NCI-H1092 (cell line): ENCODE measurements around the gene WSB2.
A peak's percentile ranks its signal among the peaks of the same experiment; 100 is the strongest.

Source experiments
- DNase-seq: peaks from one replicate; lab custom pipeline; 2025; lab: John Stamatoyannopoulos, UW

Gene WSB2

DNA sequence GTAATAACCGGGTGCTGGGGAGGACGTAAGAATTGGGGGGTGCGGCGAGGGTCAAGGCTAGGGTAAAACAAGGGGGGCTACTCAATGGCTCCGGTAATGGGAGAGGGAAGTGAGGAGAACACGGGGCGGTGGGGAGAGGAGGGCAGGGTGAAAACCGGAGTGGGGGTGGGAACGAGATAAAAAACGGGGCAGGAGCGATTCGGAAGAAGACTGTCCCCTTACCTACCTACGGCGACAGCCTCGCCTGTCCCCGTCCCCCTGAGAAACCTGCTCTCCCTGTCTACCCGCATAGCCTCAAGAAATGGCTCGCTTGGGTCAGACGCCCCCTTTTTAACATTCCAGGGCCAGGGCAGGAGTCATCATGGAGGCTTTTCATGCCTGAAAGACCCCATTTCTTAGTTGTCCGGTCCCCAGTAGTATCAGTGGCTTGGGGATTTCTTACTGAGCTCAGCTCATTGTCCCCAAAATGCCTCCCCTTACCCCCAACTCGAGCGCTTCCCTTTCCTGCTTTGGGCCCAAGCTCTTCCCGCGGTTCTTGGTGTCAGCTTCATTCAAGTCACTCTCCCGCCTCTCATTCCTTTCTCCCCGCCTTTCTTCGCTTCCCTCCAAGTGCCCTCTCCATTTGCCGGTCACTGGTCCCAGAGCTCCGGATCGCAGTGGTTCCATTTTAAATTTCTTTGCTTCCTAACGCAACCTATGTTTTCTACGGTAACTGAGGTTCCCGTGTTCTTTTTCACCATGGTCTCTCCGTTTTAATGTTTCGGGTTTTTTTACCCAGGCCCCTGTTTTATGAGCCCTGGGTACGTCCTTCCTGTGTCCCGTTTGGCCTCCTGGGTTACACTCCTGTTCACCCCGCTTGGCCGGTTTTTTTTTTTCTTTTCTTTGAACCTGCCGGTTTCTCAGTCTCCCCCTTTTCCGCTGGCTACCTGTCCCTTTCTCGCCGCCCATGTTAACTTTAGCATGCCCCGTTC lies 1.2 kb upstream of the WSB2 start:
- no peak for DNase-seq

DNA sequence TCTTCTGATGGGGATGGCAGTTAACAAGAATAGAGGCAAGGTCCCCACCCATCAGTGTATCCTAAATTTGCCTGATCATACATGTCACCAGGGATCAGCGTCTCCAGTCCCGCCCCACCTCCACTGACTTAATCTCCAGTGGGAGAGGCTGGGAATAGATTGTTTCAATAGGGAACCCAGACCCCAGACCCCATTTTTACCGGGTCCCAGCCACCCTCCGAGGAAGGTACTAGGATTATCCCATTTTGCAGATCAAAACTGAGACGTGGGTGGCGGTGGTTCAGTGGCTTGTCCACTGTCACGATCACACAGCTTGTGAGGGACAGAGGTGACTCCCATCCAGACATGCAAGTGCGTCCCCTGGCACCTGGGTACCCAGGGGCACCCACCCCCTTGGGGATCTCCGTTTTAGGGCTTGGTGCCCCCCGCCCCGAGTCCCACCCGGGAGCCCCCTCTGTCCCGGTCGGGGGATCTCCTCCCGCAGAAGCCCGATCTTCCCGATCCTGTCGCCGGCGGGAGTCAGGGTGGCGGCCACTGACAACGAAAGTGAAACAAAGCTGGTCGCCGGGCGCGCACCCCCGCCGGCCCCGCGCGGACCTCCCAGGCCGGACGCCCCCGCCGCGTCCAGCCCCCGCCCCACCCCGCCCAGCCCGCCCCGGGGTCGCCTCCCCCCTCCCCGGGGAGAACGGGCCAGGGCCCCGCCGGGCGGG lies 523 bp downstream of the WSB2 start:
- no peak for DNase-seq

DNA sequence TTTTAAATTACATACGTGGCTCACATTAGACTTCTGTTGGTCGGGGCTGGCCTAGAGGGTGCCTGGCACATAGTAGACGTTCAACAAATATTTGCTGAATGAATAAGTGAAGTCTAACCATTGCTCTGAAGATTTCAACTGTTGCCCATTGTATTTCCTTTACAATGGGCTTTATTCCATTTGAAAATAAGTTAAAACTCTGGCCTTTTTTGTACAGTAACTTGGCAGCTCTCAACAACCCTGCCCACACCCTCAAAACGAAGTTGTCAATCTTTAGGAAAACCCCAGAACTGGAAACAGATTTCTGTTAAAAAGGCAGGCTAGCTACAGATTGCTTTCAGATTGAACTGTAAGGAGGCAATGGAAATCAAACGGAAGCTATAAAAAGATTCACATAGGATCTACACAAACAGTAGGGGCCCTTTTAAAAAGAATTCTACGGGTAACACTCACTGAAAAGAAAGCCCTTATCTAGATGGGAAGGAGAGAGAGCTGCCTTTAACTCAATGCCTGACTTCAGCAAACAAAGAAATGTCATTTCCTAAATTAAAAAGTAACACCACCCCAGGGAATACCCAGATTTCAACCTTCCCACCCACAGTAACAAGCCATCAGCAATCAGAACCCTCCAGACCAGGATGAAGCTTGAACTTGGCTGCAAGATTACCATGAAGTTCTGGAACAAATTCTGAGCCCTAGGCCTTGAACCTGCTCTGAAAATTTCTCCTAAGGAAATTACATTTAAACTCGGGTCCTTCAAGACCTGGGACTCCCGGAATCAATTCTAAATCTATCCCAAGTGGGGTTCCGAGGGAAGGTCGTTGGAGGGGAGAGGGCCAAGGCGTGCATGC lies 1.4 kb downstream of the WSB2 start:
- no peak for DNase-seq

- no peak for DNase-seq
Measured at GRCh38 chr12:118058881-118059280, 2.1 kb downstream of the WSB2 start.

DNA sequence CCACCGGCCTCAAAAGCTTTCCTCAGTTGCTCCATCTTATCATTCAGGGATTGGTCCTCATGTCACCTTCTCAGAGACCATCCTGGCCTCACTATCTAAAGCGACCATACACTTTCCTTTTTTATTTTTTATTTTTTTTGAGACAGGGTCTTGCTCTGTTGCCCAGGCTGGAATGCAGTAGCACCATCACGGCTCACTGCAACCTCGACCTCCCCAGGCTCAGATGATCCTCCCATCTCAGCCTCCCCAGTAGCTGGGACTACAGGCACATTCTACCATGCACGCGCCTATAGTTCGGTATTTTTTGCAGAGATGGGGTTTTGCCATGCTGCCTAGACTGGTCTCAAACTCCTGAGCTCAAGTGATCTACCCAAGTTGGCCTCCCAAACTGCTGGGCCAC lies 2.8 kb downstream of the WSB2 start:
- no peak for DNase-seq

GRCh38 chr12:118055865-118056773 lies 4.9 kb downstream of the WSB2 start:
- DNase-seq: peak; percentile 12

- no peak for DNase-seq
Measured at GRCh38 chr12:118055144-118055557, 5.8 kb downstream of the WSB2 start.

DNA sequence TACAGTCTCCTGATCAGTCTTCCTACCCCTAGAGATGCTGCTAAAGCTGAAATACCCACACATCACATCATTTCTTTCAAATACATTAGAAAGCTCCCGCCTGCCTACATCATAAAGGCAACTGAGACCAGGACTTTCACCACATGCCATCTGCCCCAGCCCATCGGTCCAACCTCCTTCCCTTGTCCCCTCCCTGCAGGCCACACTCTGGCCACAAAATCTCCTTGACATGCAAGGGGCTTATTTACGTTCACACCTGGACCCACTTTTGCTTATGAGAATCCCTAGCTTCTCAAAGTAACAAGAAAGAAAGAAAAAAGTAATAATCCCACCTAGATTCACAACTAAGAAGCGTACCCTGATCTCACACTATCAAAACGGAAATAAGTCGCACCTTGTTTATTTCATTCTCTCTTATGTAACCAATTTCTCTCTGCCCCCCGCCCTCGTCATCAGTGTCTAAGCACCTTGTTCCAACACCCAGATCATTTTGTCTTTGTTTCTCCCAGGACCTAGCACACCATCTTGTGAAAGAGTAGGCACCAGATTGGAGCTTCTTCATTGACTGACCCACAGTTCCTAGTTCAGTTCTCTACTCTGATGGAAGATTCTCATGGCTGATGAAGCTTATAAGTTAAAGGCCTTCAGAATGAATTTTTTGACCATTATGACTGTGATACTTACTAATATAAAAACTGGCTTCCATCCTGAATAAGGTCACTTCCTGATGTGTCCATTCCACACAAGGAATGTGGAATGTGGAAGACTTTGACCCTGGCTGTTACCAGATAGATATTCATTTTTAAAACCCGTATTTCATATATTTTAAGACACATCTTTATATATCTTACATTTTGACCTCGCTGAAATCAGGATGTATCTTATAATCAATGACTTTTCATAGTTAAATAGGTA lies 7.7 kb downstream of the WSB2 start:
- no peak for DNase-seq

DNA sequence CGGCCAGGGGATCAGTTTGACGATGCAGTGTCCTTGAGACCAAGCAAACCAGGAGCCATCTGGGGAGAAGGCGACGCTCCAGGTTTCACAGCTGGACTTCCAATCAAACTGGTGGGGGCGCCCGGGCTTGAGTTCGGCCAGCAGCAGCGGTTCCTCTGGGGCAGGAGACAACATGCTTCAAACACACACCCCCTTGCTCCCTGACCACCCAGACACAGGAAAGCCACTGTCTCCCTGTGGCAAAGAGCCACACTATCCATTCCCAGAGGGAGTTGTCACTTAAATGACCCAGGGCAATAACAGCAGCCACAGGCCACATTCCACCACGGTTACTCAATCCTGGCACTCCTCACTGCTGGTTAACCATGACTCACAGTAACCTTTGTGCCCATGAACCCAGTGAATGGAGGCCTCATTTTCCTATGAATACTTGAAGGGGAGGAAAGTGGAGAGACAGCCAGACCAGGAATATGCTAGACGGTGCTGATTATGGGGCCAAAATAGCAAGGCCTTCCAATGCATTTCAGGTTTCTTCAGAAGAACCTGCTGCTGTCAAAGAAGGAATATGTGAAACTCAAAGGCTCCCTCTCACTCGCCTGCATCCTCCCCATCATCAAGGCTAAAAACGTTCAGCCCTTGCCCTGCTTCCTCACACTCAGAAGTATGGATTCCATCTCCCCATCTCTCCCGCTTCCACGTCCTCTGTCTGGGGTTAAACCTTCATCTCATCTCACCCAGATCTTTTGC lies 8.5 kb downstream of the WSB2 start:
- no peak for DNase-seq

DNA sequence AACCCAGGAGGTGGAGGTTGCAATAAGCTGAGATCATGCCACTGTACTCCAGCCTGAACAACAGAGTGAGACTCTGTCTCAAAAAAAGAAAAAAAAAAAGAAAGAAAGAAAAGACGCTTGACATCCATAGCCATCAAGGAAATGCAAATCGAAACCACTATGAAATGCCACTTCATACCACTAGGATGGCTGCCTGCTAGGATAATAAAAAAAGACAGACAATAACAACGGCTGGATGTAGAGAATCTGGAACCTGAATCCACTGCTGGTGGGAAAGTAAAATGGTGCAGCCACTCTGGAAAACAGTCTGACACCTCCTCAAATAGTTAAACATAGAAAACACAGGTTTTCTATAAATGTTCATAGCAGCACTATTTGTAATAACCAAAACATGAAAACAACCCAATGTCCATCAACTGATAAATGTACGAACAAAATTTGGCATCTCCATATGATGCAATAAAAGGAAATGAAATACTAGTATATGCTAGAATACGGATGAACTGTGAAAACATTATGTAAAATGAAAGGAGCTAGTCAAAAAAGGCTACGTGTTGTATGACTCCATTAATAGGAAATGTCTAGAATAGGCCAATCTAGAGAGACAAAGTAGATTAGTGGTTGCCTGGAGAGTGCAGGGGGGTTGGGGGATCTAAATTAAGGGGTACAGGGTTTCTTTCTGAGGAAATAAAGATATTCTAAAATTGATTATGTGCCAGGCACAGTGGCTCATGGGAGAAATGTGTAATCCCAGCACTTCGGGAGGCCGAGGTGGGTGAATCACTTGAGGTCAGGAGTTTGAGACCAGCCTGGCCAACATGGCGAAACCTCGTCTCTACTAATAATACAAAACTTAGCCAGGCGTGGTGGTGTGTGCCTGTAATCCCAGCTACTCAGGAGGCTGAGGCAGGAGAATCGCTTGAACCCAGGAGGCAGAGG lies 9.7 kb downstream of the WSB2 start:
- DNase-seq: no peak

DNA sequence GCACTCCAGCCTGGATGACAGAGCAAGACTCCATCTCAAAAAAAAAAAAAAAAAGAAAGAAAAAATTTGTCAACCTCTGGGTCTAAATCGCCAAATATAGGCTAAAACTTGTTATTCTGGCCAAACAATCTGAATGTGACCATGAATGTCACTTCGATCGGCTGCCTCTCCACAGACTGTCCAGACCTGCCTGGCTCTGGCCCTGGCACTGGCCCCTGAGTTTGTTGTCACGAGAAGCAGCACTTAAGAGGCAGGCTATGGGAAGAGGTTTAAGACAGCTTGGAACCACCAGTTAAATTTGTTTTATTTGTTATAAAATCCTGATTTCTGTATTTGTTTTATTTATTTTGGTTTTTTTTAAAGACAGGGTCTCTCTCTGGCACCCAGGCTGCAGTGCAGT lies 14.5 kb downstream of the WSB2 start:
- no peak for DNase-seq

GRCh38 chr12:118044577-118044976 lies 16.4 kb downstream of the WSB2 start:
- DNase-seq: no peak

DNA sequence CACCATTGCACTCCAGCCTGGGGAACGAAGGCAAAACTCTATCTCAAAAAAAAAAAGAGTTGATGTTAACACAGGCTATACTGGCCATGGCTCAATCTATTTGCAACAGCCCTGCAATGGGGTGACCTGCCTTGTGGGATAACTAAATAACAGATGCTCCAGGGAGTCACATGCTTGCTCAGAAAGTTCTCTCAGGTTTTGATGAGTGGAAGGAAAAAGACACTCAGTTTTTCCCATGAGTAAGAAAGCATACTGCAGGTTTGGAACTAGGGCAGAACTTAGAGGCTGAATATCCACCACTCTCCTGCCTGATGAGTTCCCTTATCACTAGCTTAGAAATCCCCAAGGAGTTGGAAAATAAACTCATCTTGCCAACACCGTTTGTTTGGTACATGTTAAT lies 16.9 kb downstream of the WSB2 start:
- DNase-seq: no peak

DNA sequence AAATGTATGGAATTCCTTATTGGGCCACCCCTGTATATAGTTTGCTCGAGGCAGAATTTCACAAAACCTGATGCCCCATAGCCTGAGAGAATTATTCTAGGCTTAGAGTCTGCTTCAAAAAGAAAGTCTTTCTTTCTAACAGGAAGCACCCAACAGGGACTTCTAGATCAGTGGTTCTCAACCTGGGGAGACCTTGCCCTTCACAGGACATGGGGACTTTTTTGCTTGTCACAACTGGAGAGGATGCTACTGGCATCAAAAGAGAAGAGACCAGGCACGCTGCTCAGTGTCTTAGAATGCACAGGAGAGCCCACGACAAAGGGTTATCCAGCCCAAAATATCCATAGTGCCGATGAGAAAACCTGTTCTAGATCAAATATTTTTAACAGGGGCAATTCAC lies 18.9 kb downstream of the WSB2 start:
- no peak for DNase-seq

DNA sequence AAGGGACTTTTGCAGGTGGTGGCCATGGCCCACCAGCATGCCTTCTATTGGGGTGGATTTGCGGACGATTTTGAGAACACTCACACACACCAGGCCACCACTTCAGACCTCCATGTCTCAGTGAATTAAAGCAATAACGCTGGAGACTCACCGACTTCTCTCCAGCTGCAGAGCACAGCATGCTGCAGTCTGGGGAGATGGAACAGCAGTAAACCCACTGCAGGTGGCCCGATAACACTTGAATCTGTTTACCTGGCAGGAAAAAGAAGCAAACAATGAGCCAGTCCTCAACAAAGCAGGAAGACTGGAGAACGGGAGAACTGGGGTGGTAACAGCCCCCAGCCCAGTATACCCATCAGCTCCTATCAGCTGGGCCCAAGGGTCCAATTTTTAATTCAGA lies 22.8 kb downstream of the WSB2 start:
- DNase-seq: no peak

DNA sequence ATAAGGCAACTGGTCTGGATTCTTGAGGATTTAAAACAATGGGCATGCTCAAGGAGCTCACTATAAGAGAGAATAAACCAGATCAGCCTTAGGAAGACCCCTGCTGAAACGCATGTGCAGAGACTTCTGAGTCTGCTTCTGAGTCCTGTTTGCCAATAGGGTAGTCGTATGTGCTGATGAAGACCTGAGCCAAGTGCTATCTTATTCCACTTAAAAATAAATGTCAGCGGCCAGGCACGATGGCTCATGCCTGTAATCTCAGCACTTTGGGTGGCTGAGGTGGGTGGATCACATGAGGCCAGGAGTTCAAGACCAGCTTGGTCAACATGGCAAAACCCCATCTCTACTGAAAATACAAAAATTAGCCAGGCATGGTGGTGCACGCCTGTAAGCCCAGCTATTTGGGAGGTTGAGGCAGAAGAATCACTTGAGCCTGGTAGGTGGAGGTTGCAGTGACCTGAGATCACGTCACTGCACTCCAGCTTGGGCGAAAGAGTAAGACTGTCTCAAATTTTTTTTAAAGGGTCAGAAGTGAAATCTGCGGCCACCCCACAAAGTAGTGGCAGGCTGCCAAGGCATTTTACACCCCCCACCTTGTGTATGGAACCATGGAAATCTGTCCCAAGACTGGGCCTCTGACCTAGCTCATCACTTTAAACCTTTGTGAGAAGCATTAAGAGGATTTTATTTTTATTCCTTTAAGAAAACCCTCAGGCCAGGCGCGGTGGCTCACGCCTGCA lies 24.1 kb downstream of the WSB2 start:
- DNase-seq: no peak

DNA sequence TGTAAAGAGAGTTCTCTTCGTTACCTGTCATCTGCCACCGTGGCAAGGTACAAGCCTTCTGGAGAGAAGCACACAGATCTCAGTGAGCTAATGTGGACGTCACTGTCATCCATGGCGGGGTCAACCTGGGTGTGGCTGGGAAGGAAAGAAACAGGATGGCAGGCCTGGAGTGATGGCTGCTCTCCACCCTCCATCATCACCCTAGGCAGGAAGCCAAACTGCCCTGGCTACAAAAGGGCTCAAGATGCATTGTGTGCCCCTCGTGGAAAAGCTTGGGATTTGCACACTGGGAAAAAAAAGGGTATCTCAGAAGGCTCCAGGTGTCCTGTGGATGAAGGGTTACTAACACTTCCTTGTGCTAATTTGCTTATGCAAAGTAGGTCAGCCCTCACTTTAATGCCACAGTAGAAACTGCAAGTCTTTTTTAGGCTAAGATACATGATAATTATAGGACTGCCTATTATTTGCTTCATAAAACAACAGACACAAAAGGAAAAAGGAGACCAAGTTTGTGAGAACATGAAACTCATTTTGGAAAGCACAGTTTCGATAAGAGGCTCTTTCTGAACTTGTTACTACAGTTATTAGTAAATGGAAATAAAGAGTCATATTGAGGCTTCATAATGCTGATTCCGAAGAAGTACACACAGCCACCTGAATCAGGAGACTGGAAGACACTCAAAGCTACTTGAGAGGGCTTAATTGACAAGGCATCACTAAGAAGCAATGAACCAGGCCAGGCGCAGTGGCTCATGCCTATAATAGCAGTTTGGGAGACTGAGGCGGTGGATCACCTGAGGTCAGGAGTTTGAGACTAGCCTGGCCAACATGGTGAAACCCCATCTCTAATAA lies 25.6 kb downstream of the WSB2 start:
- peak; percentile 25 for DNase-seq
